AG10803 (cell line): ENCODE data around the gene MAPRE2.

Experiments used
- DNase-seq: peaks from one replicate; pipeline ENCODE4 v3.0.0; 2010; ENCODE audit warnings: low read depth
- H3K4me3 ChIP-seq: 2 replicates; pipeline ENCODE4 v1.5.1; 2011; ENCODE audit warnings: mild to moderate bottlenecking, low read length, control low read depth
- CTCF ChIP-seq: conservative IDR thresholded peaks from 2 replicates; pipeline ENCODE4 v1.5.1; 2011; ENCODE audit warnings: mild to moderate bottlenecking, low read length, control low read depth, inconsistent platforms

The MAPRE2 gene

DNA sequence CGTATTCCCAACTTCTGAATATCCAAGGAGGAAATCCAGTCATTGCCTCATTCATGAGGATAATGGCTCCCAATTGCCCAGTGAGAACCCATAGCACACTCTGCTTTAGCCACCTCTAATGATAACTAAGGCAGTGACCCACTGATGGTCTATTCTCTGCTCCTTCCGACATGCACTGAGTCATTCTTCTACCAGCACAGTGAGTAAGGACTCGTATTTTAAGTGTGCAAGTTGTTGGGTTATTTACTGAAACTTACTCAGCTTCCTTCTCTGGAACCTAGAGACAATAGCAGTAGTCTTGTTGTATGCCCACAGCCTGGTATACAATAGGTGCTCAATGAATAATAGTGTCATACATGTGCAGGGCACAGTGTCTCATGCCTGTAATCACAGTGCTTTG, 118.6 kb downstream of the MAPRE2 start:
- H3K4me3 ChIP-seq, result no peak overlapping the region
- no peak for DNase-seq
- no peak for TF ChIP-seq CTCF

DNA sequence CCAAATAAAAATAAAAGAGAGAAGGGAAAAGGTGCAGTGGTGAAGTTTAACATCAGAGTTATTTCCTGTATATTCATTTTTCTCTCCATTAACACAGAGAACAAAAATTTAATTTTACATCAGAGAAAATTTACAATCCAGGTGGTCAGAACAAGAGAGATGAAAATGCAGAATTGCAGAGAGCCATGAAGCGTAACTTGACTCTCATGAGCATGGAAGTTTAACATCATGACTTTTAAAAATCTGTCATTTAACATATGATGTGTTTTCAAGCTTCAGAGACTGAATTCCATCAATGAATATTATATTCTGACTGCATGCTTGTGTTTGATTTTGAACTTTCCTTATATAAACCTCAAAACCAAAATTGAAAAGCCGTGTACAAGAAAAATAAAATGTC, 120.3 kb downstream of the MAPRE2 start:
- no peak for TF ChIP-seq CTCF
- H3K4me3 ChIP-seq, result no peak overlapping the region
- DNase-seq, result no peak

DNA sequence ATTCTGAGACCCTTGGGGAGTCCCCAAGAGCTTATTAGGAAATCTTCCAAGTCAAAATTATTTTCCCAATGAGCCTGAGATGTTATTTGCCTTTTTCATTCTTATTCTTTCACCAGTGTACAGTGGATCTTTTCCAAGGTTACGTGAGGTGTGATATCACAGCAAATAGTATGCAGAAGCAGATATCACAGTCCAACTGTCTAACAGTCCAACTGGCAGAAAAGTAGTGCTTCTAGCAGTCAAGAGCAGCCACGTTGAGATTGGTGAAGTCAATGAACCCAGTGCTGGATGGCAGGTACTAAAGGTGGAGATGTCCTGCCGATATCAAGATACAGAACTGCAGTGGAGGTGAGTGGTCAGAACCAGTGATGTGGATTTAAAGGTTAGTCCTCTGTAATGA, 120.7 kb downstream of the MAPRE2 start:
- no peak overlapping the region for H3K4me3 ChIP-seq
- DNase-seq, result no peak
- TF ChIP-seq CTCF, result no peak

DNA sequence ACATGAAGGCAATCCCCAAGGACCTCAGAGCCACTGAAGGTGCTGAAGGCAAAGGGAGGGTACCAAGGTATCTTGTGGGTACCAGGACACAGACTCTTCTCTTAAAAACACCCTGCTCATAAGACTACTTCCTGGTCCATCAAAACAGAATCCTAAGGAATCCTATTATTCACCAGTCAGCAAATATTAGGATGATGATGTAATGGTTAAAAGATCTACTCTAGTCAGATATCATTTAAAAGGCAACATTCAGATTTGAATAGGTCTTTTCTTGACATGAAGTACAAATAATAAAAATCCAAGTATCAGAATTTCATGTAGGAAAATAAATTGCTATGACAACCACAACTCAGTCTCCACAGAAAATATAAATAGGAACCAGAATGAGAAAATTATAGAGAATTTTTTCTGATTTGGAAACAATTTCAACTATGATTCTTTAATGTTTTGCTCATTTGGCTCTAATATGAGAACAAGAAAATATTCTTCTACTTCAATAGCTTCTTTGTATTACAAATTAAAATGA, 121.9 kb downstream of the MAPRE2 start:
- TF ChIP-seq CTCF, result no peak
- DNase-seq, result no peak
- no peak overlapping the region for H3K4me3 ChIP-seq

DNA sequence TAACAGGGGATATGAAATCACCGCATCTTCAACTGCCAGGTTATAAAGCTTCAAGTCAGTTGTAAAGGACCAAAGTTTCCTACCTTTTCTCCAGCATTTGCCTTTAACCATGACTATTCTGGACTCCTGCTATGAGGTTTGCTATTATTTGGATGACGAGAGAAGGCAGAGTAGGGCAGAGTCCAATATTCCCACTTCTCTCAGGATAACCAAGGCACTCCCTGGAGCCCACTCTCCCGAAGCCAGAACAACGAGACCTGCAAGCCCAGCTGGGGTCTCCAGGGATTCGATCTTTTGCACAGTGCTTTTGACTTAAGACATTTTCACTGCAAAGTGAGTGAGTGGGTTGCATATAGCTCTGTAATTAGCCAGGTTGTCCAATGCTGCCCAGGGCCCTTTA, 122.5 kb downstream of the MAPRE2 start:
- no peak for DNase-seq
- H3K4me3 ChIP-seq, result no peak overlapping the region
- no peak for TF ChIP-seq CTCF

- no peak for DNase-seq
- H3K4me3 ChIP-seq, result no peak overlapping the region
- TF ChIP-seq CTCF, result no peak
Measured at GRCh38 chr18:35164133-35164532, 122.9 kb downstream of the MAPRE2 start.

DNA sequence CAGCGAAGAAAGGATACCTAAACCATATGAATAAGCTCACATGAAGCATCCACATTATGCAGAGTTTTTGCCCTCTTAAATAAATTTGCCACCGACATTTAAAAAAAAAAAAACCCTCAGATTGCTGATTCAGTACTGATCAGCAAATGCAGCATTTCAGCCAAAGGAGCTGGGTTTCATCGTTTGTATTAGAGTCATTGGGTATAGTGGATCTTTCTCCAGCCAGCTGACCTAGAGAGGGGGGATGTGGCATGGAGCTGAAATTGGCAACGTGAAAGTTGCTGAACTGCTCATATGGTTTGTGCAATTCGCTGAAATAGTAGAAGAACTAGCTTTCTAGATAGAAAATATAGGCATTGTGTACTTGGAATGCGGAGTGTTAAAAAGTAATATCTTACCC, 126.1 kb downstream of the MAPRE2 start:
- DNase-seq, result no peak
- H3K4me3 ChIP-seq, result no peak overlapping the region
- no peak for TF ChIP-seq CTCF
